ENCODE measurements around the gene GP9. TPM values are rescaled to one million over a fixed set of nuclear protein-coding genes. Genes with fewer than 3 reads are reported as not detected.

GP9 gene
- total RNA-seq, 1 donor from 2014 or later = not detected

DNA sequence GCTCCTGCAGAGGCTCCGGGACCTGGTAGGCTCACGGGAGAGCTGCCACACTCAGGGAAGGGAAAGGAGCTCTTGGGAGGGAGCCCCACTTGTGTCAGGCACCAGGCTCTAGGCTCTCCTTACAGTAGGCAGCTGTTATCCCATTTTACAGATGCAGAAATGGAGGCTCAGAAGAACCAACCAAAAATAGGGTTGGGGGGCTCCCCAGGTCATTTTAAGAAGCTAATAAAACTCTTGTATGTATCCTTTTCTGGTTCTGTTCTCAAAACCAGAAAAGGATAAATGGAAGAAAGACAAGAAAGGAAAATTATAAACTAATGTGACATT lies 23.5 kb upstream of the GP9 start:
- no peaks in the 10 kb centered on the region for H3K36me3 Mint-ChIP-seq (ENCODE audit: unreplicated experiment)
- H3K4me1 Mint-ChIP-seq (ENCODE audit: unreplicated experiment) = peaks cover 13% of the 10 kb centered on the region
- no peaks in the 10 kb centered on the region for H3K9me3 Mint-ChIP-seq (ENCODE audit: unreplicated experiment)
- no peak overlapping the region for H3K27ac Mint-ChIP-seq (ENCODE audit: unreplicated experiment)
- H3K27me3 Mint-ChIP-seq (ENCODE audit: unreplicated experiment) = peaks cover 10% of the 10 kb centered on the region
- no peak for DNase-seq (ENCODE audit: extremely low spot score, unreplicated experiment)
- TF ChIP-seq, protein P1, sequence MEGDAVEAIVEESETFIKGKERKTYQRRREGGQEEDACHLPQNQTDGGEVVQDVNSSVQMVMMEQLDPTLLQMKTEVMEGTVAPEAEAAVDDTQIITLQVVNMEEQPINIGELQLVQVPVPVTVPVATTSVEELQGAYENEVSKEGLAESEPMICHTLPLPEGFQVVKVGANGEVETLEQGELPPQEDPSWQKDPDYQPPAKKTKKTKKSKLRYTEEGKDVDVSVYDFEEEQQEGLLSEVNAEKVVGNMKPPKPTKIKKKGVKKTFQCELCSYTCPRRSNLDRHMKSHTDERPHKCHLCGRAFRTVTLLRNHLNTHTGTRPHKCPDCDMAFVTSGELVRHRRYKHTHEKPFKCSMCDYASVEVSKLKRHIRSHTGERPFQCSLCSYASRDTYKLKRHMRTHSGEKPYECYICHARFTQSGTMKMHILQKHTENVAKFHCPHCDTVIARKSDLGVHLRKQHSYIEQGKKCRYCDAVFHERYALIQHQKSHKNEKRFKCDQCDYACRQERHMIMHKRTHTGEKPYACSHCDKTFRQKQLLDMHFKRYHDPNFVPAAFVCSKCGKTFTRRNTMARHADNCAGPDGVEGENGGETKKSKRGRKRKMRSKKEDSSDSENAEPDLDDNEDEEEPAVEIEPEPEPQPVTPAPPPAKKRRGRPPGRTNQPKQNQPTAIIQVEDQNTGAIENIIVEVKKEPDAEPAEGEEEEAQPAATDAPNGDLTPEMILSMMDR (IDR thresholded peaks at IDR 0.05) = no peak
- no peak overlapping the region for H3K4me3 Mint-ChIP-seq (ENCODE audit: unreplicated experiment)

DNA sequence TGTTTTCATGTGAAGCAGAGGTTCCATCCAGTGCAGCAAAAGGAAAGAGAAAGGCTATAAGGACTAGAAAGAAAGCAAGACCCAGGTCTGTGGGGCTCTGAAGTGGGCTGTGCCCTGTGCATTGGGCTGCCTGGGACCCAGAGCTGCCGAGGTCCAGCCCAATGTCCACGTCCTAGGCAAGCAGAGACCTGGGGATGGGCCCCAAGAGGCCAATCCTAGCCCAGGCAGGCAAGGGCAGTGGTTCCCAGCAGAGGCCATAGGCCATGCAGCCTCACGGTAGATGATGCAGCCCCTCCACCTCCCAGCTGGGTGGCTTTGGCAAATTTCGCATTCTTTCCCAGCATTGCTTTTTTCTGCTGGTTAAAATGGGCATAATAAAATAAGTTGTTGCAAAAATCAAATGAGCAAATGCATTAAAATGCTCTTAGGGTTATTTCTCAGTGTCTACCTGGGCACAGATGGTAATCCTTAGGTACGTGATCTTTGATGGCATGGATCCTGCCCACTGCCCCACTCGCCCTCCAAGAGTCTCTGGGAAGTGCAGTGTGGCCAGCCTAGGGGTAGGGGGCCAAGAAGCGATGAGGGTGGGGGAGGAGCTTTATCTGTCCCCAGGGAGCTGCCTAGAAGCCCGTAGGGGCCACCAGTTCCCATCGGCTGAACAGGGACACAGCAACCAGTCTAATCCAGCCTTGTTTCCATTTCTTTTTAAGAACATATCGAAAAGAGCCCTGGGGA lies 22.3 kb upstream of the GP9 start:
- peaks cover 21% of the 10 kb centered on the region for H3K27me3 Mint-ChIP-seq (ENCODE audit: unreplicated experiment)
- no peak for DNase-seq (ENCODE audit: extremely low spot score, unreplicated experiment)
- no peak overlapping the region for H3K27ac Mint-ChIP-seq (ENCODE audit: unreplicated experiment)
- no peaks in the 10 kb centered on the region for H3K36me3 Mint-ChIP-seq (ENCODE audit: unreplicated experiment)
- H3K9me3 Mint-ChIP-seq (ENCODE audit: unreplicated experiment) = no peaks in the 10 kb centered on the region
- no peak overlapping the region for H3K4me3 Mint-ChIP-seq (ENCODE audit: unreplicated experiment)
- peaks cover 13% of the 10 kb centered on the region for H3K4me1 Mint-ChIP-seq (ENCODE audit: unreplicated experiment)
- TF ChIP-seq, protein P1 (IDR thresholded peaks at IDR 0.05) = no peak

DNA sequence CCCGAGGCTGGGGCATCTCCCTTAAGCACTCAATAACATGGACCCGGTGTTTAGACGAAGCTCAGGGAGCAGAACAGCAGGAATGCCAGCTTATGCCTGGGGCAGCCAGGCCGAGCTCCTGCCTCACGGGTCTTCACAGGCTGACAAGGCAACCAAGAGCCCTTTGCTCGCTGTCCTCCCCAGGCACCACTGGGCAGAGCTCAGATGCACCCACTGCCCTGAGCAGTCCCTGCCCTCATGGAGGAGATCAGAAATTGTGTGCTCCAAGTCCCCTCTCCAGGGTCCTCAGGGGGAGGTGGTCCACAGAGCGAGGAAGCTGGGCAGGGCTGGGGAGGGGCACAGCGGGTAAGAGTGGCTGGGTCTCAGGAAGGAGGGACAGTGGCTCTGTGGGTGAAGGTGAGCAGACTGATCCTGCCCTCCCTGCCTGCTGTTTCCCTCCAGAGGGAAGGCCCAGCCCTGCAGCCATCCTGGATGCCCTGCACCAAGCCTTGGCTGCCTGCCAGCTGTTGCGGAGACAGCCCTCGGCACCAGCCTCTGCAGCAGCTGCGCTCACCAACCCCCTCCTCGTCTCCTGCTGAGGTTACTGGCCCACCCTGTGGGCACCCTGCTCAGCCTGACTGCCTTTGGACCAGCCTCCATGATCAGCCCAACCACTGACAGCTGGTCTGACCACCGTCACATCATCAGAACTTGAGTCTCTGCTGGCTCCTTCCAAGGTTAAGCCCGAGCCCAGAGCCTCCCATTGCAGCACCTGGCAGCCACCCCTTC lies 21.1 kb upstream of the GP9 start:
- H3K36me3 Mint-ChIP-seq (ENCODE audit: unreplicated experiment) = no peaks in the 10 kb centered on the region
- H3K4me3 Mint-ChIP-seq (ENCODE audit: unreplicated experiment) = no peak overlapping the region
- peaks cover under 1% of the 10 kb centered on the region for H3K9me3 Mint-ChIP-seq (ENCODE audit: unreplicated experiment)
- H3K4me1 Mint-ChIP-seq (ENCODE audit: unreplicated experiment) = peaks cover 13% of the 10 kb centered on the region
- DNase-seq (ENCODE audit: extremely low spot score, unreplicated experiment) = no peak
- TF ChIP-seq, protein P1 (IDR thresholded peaks at IDR 0.05) = no peak
- H3K27me3 Mint-ChIP-seq (ENCODE audit: unreplicated experiment) = peaks cover 25% of the 10 kb centered on the region
- no peak overlapping the region for H3K27ac Mint-ChIP-seq (ENCODE audit: unreplicated experiment)

DNA sequence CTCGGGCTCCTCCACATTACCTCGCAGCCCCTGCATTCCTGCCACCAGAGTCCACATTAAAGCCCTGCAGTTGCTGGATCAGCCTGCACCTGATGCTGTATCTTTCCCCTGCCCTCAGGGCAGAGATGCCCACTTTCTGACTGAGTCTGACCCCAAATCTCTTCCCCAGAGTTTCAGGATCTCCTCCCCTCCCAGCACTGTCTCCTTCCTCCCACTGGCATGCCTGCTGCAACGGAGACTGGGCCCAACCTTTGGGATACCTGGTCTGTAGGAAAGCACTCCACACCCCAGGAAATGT lies 20.6 kb upstream of the GP9 start:
- H3K4me1 Mint-ChIP-seq (ENCODE audit: unreplicated experiment) = peaks cover 13% of the 10 kb centered on the region
- TF ChIP-seq, protein P1 (IDR thresholded peaks at IDR 0.05) = no peak
- H3K36me3 Mint-ChIP-seq (ENCODE audit: unreplicated experiment) = no peaks in the 10 kb centered on the region
- no peak for DNase-seq (ENCODE audit: extremely low spot score, unreplicated experiment)
- no peak overlapping the region for H3K4me3 Mint-ChIP-seq (ENCODE audit: unreplicated experiment)
- no peak overlapping the region for H3K27ac Mint-ChIP-seq (ENCODE audit: unreplicated experiment)
- H3K27me3 Mint-ChIP-seq (ENCODE audit: unreplicated experiment) = peaks cover 25% of the 10 kb centered on the region
- peaks cover 5% of the 10 kb centered on the region for H3K9me3 Mint-ChIP-seq (ENCODE audit: unreplicated experiment)

DNA sequence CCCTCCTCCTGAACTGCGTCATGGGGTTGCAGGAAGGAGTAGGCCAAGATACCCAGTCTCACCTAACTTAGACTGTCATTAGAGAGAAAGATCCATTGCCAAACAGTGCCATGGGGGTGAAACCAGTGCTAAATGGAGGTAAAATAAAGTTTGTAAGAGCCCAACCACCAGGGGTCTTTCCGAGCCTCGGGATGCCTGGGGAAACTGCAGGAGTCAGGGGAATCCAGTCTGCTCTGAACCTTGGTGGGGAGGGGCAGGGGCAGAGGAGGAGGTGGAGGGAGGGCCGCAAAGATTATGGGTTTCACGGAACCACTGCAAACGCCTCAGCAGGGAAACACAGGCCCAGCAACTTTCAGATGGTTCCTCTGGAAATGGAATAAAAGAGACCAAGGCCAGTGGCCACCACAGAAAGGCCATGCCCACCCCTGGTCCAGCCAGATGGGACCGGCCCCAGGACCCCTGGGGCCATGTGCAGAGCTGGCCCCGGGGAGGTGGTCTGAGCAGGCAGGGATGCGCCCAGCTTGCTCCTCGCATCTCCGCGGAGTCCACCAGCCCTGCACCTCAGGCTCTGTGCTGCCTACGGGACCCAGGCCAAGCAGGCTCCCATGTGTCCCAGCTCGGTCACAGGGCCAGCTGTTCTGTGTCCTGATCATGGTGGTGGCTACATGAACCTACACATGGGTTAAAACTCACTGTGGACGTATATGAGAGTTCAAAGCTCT lies 19.8 kb upstream of the GP9 start:
- H3K4me3 Mint-ChIP-seq (ENCODE audit: unreplicated experiment) = no peak overlapping the region
- H3K36me3 Mint-ChIP-seq (ENCODE audit: unreplicated experiment) = no peaks in the 10 kb centered on the region
- TF ChIP-seq, protein P1 (IDR thresholded peaks at IDR 0.05) = no peak
- peaks cover 13% of the 10 kb centered on the region for H3K4me1 Mint-ChIP-seq (ENCODE audit: unreplicated experiment)
- no peak overlapping the region for H3K27ac Mint-ChIP-seq (ENCODE audit: unreplicated experiment)
- H3K9me3 Mint-ChIP-seq (ENCODE audit: unreplicated experiment) = peaks cover 5% of the 10 kb centered on the region
- DNase-seq (ENCODE audit: extremely low spot score, unreplicated experiment) = no peak
- peaks cover 22% of the 10 kb centered on the region for H3K27me3 Mint-ChIP-seq (ENCODE audit: unreplicated experiment)
